AG20443 (cell line): ENCODE data around the gene HOXB3.
"Not testable (repeated sequence)": the region's sequence is repeated elsewhere in the genome, so short reads cannot be mapped to it uniquely, and the experiment has no call there.

Source experiments
- DNase-seq: peaks from one replicate; pipeline ENCODE4 v3.0.0; 2012; ENCODE audit warnings: low spot score, mixed read lengths

Gene HOXB3

DNA sequence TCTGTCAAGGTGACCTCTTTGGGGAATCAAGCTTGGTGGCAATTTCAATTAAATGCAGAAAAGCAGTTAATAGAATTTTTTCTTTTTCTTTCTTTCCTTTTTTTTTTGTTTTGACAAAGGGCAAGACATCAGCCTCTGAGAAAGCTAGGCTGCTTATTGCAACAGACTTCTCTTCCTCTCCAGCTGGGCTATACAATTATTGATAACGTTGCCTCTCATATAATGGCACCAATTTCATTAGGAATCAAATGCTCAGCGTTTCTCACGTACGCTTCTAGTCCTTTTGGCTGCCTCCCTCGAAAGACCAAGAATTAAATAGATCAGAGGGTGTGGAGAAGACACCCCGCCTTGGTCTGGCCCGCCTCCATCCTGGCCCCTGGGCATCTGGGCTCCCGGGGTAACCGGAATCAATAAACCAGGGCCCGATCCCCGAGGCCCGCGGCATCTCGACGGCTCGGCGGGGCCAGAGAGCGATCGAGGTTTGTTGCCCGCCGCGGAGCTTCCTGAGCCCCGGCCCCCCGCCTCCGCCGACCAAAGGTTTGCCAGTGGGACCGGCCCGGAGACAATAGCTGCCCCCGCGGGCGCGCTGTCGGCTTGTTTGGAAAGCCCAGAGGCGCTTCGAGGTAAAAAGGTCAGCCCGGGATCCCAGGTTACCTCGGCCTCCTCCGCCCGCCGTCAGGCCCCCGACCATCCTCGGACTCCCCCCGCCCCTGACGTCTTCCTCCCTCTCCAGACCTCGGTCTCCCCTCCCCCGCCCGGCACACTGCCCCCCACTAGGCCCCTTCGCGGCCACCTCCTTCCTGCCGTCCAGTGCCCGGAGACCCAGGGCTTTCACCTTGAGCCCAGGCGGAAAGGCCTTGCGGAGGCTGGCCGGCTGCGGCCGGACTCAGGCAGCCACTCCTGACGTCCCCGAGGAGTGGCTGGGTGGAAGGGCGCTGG lies 63.2 kb downstream of the HOXB3 start:
- no peak for DNase-seq

DNA sequence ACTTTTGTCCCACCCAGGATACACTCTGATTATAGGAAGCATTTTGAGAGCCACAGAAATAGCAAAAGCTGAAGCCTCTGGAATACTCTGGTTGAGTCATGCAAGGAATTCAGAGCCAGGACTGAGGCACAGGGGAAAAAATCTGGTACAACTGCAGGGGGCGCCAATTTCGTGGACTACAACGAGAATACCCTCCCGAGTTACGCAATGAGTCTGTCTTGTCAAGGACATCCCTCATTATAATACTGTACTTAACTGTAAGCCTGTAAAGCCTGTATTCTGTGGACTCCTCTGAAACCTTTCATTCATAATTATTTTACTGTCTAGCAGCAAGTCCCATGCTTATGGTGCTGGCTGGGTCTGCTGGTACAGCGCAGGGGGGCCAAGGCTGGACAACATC lies 67.0 kb downstream of the HOXB3 start:
- DNase-seq: no peak

DNA sequence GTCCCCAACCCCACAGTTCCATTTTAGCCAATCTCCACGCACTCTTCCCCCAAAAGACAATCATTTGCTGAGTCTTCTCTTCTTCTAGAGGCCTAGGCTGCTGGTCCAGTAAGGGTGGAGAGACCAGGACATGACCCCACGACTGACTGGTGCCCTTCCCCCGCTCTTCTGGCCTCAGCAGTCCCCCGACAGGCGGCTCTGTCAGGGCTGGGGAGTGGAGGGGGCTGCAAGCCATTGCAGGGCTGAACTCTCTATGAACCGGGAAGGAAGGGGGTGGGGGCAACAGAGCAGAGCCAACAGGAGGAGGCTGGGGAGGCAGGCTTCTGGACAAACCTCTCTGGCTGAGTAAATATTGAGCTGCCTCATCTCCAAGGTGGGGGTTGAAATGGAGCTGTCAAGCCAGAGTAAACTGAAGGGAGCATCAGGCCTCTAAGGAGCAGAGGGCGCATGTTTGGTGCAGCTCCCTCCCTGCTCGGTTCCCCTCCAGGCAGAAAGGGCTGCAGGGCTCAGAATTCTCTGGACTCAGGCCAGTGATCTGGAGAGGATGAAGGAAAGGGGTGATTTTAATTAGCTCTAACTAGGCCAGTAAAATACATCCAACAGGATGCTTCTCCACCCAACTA lies 67.9 kb downstream of the HOXB3 start:
- DNase-seq: no peak

DNA sequence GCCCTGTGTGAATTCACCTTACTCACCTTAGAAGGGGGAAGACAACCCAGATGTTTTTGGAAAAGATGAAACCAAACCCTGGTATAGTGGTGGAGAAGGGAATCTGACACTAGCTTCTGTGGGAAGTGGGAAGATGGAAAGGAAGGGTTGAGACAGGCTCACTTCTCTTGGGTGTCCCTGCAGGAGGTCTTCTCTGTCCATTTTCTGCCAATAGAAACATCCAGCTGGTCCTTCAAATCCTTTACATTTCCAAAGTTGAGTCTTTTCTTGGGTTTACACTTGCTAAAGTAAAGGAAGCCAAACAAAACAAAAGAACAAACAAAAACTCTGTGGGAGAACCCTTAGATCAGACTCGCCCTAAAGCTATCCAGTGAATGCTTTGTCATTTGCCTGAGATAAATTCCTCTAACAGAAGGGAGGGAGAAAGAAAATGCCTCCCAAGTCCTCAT lies 69.4 kb downstream of the HOXB3 start:
- peak; percentile 47 for DNase-seq

DNA sequence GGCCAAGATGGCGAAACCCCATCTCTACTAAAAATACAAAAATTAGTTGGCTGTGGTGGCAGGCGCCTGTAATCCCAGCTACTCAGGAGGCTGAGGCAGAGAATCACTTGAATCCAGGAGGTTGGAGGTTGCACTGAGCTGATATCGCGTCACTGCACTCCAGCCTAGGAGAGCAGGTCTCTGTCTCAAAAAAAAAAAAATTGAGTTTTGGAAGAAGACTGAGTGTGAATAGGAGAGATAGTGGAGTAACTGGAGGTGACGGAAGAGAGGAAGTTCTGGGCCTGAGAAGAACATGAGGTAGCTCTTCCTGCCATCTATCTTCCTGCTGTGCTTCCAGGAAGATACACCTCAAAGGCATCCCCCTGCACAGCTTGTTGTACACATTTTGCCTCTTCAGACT lies 70.6 kb downstream of the HOXB3 start:
- DNase-seq: no peak

DNA sequence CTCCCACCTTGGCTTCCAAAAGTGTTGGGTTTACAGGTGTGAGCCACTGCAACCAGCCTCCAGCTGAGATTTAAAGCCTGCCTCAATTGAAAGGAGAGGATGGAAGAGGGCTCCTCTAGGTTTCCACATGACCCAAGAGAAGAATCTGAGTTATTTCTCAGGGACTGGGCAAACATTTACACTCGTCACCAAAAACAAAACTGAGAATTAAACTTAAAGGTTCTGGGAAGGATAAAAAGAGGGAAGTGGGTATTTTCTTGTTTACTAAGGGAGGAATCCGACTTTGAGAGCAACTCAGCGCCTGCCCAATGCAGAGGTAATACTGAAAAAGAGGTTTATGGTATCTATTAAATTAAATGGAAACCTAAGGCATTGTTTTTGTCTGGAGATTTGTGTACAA lies 72.6 kb downstream of the HOXB3 start:
- no peak for DNase-seq

DNA sequence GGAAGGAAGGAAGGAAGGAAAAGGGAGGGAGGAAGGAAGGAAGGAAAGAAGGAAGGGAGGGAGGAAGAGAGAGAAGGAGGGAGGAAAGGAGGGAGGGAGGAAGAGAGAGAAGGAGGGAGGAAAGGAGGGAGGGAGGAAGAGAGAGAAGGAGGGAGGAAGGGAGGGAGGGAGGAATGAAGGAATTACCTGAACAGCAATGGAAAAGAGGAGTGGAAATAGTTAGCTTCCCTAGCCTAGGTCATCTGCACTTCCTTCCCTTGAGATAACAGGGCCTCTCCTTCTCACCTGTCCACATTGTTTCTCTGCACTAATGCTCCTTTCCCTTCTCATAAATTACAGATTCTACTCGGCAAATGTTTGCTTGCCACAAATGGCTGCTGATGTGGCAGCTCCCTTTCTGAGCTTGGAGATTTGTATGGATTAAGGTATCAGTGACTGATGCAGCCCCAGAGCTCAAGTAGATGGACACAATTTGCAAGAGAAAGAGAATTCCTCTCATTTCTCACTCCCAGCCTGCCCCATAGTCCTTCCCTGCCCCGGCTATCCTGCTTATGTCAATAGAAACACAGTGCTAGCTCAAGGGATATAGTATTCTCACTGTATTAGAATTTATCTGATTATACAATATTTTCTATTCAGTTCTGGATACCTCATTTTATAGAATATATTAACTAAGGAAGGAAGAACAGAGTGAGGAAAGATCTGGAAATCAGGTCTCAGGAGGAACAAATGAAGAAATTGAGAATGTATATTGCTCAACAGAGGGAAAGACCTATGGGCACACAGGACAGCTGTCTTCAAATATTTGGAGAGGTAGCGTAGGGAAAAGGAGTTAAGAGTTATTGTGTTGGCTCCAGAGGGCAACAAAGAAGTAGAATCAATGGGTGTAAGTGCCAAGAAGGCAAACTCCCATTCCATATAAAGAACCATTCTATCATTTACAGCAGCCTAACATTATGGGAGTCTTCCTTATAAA lies 73.8 kb downstream of the HOXB3 start:
- DNase-seq: no peak

DNA sequence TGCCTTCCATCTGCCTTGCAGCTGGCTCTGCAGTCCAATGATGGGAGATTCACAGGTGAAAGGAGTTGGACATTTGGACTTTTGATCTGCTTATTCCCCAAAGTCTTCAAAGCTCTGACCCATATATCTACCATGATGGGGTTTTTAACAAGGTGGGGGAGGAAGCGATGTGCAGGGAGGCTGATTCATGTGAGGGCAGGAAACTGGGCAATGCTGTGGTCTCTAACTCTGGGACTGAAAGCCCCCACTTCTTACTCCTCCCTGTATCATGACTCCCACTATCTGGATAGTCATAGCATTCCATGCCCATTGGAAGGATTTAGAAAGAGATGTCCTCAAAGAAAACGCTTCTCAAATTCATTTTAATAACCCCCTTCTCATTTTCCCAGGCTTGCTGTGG lies 75.6 kb downstream of the HOXB3 start:
- DNase-seq: no peak

DNA sequence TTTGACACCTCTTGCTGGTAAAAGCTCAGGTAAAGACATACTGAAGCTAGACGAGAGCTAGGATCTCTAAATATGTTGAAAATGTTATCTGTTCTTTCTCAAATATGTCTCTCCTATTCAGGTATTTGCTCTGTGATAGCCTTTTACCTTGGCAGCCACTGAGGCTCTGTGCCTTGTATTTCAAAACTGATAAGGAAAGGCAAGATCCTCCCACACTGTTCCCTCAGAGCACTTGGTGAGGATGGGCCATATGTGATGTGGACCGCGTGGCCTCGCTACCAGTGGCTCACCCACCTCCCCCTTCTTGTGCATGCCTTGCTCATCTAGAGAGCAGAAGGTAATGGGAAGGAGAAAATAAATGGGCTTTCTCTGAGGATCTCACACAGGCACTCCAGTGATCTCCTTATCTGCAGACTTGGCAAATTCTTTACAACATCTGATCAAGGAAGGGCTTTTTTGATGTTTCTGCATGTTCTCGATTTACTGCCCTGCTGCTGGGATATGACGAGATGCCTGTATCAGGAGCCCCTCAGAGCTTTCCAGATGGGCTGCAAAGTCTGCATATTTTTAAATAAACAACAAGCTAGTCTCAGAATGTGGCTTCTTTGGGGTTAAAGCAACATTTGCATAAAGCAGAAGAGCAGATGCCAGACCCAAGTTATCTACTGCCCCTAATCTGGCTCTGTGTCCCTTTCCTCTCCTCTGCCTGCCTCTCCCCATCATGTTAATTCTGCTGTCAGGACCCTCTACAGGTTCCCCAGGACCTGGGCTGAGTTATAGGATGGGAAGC lies 76.2 kb downstream of the HOXB3 start:
- no peak for DNase-seq

DNA sequence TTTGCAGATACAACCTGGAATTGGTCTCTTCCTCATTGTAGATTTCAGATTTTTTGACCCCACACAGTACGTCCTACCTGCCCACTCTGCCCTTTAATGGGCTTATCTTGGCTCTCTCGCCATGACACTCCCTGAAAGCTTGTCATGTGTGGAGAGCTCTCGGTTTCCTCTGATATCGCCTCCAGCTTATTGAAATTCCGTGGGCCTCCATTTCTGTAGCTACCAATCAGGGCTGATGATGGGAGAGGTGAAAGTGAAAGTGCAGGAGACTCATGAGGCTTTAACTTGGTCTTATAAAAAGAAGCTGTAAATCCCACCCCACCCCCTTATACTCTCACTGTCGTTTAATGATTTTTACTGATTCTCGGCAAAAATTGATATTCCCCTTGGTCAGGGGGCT lies 76.9 kb downstream of the HOXB3 start:
- no peak for DNase-seq

DNA sequence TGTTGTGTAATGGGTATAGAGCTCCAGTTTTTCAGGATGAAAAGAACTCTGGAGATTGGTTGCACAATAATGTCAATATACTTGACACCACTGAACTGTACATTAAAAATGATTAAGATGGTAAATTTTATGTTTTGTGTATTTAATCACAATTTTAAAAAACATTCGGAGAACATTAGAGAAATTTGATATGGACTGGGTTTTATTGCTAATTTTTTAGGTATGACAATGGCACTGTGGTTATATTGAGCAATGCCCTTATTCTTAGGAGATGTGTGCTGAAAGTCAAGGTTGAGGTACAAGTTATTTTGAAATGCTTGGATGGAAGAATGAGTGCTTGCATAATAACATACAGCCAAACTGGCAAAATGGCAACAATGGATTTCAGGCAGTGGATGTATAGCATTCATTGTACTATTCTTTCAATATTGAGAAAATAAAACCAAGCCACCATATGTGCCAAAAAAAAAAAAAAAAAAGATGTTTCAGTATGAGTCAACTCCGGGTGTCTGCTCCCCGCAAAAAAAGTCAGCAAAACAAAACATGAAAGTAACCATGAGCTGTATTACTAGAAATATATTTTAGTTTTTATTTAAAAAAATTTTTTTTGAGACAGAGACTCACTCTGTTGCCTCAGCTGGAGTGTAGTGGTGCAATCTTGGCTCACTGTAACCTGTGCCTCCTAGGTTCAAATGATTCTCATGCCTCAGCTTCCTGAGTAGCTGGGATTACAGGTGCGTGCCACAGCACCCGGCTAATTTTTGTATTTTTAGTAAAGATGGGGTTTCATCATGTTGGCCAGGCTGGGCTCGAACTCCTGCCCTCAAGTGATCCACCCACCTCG lies 79.1 kb downstream of the HOXB3 start:
- peak; percentile 45 for DNase-seq

DNA sequence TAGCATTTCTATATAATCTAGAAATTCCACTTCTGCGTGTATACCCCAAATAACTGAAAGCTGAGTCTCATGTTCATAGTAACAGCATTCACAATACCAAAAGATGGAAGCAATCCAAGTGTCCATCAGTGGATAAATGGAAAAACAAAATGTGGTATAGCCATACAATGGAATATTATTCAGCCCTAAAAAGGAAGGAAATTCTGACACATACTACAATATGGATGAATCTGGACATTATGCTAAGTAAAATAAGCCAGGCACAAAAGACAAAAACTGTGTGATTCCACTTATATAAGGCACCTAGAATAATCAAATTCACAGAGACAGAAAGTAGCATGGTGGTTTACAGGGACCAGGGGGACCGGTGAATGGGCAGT lies 79.7 kb downstream of the HOXB3 start:
- DNase-seq: no peak

DNA sequence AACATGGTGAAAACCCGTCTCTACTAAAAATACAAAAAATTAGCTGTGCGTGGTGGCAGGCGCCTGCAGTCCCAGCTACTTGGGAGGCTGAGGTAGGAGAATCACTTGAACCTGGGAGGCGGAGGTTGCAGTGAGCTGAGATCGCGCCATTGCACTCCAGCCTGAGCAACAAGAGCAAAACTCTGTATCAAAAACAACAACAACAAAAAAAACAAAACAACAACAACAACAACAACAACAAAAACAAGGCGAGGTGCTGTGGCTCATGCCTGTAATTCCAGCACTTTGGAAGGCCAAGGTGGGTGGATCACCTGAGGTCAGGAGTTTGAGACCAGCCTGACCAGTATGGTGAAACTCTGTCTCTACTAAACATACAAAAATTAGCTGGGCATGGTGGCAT lies 80.3 kb downstream of the HOXB3 start:
- not testable (repeated sequence) for DNase-seq

DNA sequence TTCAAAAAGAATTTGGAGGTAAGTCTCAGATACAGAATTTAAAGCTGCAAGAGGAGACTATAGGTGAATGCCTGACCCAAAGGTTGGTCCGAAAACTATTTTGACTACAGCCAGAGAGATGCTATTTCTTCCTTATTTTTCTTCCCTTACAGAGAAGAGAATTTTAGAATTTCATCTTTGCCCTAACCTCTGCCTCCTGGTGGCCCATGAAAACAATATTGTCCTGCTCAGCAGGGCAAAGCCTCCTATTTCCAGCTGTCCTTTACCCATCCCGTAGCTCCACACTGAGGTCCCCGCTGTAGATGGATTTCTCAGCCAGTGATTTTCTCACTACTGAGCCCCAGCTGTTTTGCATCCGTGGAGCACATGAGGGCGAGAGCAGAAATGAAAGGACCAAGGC lies 83.8 kb downstream of the HOXB3 start:
- DNase-seq: no peak

DNA sequence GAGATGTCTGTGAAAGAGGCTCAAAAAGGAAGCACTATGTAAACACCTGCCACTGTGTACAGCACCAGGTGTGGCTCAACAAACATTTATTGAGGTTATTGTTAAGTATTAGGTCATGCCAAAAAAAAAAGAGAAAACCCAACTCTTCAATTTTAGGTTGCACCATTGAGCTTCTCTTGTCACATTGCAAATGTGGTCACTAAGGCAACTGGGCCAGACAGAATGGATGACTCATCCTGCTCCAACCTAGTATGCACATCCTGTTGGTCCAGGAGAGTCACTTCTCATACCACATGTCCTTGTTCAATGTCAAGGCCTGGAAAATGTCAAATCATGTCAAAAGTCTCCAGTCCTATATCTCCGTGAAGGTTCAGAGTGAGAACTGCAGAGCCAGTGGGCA lies 84.3 kb downstream of the HOXB3 start:
- peak; percentile 83 for DNase-seq

DNA sequence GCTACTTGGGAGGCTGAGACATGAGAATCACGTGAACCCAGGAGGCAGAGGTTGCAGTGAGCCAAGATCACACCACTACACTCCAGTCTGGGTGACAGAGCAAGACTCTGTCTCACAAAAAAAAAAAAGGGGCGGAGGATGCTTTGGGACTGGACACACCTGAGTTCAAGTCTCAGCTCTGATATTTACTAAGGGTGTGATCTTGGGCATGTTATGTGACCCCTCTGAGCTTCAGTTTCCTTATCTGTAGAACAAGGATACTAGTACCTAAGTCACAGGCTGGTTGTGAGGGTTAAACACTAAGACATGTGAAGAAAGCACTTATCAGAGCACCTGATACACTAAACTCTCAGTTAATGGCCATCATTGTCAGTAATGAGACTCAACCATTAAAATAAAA lies 85.1 kb downstream of the HOXB3 start:
- DNase-seq: no peak

DNA sequence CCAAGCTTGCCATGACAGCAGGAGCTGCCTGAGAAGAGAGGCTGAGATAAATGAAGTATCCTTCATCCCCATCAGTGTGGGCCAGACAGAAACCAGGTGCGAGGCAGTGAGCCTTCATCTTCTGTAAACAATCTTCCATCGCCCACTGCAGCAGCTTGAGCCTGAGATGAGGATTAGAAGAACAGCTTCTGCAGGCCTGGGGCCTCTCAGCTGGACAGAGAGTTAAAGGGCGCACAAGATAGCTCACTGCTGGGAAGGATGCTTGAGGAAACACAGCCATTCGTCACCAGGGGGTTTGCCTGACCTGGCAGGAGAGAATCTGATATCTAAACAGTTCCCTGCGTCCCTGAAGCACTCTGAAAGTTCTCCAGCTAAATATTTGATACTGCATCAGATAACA lies 86.3 kb downstream of the HOXB3 start:
- DNase-seq: no peak

DNA sequence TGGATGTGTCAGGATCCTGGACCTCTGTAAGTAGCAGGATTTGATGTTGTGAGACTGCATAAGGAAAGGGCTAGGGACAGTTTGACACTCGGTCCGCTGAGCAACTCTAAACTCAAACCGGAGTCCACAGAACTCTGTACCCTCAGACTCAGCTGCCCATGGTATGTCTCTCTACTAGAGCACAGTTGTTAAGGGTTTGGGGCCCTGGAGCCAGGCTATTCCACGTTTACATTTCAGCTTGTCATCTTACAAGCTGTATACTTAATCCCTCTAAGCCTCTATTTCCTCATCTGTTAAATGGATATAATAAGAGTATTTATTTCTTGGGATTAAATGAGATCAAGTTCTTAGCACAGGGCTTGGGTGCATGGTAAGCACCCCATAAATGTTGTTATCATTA lies 87.1 kb downstream of the HOXB3 start:
- no peak for DNase-seq

DNA sequence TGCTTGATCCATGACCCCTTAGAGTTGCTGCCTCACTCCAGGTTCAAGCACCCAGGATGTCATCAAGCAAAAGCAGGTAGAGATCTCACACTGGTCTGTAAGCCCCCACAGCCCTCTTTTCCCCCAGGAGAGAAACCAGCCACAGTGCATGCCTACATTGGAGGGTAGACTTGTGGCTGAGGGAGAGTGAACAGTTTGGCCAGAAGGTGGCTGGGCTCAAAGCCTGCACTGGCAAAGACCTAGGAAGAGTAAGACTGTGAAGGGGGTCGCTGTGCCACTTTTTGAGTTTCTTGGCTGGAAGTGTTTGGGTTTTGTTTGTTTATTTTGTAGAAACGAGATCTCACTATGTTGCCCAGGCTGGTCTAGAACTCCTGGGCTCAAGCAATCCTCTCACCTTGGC lies 87.7 kb downstream of the HOXB3 start:
- DNase-seq: no peak
